PC-3 (cell line): ENCODE measurements around the gene DAAM1.

Experiments used
- EZH2phosphoT487 ChIP-seq: fragments of 300-600 bp; sonication (generic); IDR thresholded peaks from 2 replicates; pipeline ENCODE4 v1.6.1; 2018; ENCODE audit warnings: mild to moderate bottlenecking, antibody characterized with exemption, low read length, borderline replicate concordance
- TF ChIP-seq, protein P1 (sequence below): fragments of 300-600 bp; sonication (generic); conservative IDR thresholded peaks from 2 replicates; pipeline ENCODE4 v1.5.1; 2017; ENCODE audit warnings: antibody characterized with exemption, low read depth, mild to moderate bottlenecking, low read length

DNA sequence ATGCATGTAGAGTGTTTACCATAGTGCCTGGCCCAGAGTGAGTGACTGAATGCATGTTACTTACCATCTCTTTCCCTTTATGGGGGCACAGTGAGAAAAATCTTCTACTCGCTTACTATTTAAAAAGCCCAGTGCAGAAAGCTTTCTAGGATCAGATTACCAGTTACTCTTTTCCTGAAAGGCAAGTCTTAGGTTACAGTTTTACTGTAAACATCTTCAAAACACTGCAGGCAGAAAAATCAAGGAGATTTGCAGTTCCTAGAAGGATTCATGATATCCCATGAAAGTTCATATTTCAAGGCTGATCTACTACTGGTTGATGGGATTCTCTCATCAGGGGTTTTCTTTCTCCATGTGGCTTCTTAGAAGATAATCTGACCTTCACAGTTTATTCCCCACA, 29.3 kb upstream of the DAAM1 start:
- TF ChIP-seq, protein P1, sequence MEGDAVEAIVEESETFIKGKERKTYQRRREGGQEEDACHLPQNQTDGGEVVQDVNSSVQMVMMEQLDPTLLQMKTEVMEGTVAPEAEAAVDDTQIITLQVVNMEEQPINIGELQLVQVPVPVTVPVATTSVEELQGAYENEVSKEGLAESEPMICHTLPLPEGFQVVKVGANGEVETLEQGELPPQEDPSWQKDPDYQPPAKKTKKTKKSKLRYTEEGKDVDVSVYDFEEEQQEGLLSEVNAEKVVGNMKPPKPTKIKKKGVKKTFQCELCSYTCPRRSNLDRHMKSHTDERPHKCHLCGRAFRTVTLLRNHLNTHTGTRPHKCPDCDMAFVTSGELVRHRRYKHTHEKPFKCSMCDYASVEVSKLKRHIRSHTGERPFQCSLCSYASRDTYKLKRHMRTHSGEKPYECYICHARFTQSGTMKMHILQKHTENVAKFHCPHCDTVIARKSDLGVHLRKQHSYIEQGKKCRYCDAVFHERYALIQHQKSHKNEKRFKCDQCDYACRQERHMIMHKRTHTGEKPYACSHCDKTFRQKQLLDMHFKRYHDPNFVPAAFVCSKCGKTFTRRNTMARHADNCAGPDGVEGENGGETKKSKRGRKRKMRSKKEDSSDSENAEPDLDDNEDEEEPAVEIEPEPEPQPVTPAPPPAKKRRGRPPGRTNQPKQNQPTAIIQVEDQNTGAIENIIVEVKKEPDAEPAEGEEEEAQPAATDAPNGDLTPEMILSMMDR: no peak
- no peak for TF ChIP-seq EZH2phosphoT487
